Adrenal gland (tissue), 12 donors: ENCODE results near the gene MBNL1. TPM values are rescaled to one million over a fixed set of nuclear protein-coding genes. Genes with fewer than 3 reads are reported as not detected.

Source experiments
- DNase-seq, 7 donors: peaks; one replicate each; pipeline ENCODE4 v3.0.0-alpha.2; 2019 to 2020
- H3K27ac ChIP-seq, 5 donors: fragments of 200-600 bp; sonication (generic) in 4 of 5; 1 replicate in 3 of 5; 2 replicates in 2 of 5; pipeline versions ENCODE4 v1.5.1 to v1.8.0; 2016 to 2020; ENCODE audit warnings: mild to moderate bottlenecking in 1 of 5
- H3K27me3 ChIP-seq: fragments of 200-600 bp; 2 replicates; pipeline ENCODE4 v1.8.0; 2021
- H3K36me3 ChIP-seq, 2 donors: fragments of 200-600 bp; replicated peaks in 1 of 2; 1 replicate in 1 of 2; 2 replicates in 1 of 2; pipeline versions ENCODE4 v1.5.1 to v1.8.0; 2018 to 2022
- H3K4me1 ChIP-seq, 2 donors: fragments of 200-600 bp; replicated peaks in 1 of 2; 1 replicate in 1 of 2; 2 replicates in 1 of 2; pipeline versions ENCODE4 v1.5.1 to v1.8.0; 2018 to 2021
- H3K4me3 ChIP-seq, 4 donors: fragments of 200-600 bp; sonication (generic) in 3 of 4; one replicate each; pipeline ENCODE4 v1.5.1; 2016 to 2018
- H3K9me3 ChIP-seq, 3 donors: fragments of 200-600 bp; sonication (generic) in 1 of 3; replicated peaks in 1 of 3; 1 replicate in 2 of 3; 2 replicates in 1 of 3; pipeline versions ENCODE4 v1.5.1 to v1.8.0; 2016 to 2021
- CTCF ChIP-seq, 6 experiments: fragments of 450-650 bp in 4 of 6; fragments of 200-600 bp in 2 of 6; sonication (generic) in 1 of 6; IDR thresholded peaks; 1 replicate in 5 of 6; 2 replicates in 1 of 6; pipeline versions ENCODE4 v1.5.1 to v1.8.0; 2016 to 2021; ENCODE audit warnings: antibody characterized with exemption in 6 of 6, mild to moderate bottlenecking in 2 of 6, moderate library complexity in 1 of 6
- POLR2A ChIP-seq, 2 donors: fragments of 450-650 bp; IDR thresholded peaks; one replicate each; pipeline ENCODE4 v1.6.1; 2017; ENCODE audit warnings: antibody characterized with exemption in 2 of 2, mild to moderate bottlenecking in 2 of 2, moderate library complexity in 1 of 2
- WGBS, 4 donors: extraction: QIAGEN DNeasy Blood & Tissue Kit in 2 of 4; methylation state at CpG; one replicate each; pipeline versions ENCODE4 v1.1.5 to v1.1.7; 2013 to 2017; 5-methylcytosine and 5-hydroxymethylcytosine counted together
- intact Hi-C, 2 donors: fragments of 100-400 bp; cut with DNase I; formaldehyde crosslinking; loops; one replicate each; pipeline versions ENCODE4 v1.14.1 to v1.15.0; 2022 to 2023
- polyA plus RNA-seq, 3 donors: library from polyadenylated mRNA; stranded (reverse); fragments of 200-250 nt in 2 of 3; fragments of 350-450 nt in 1 of 3; fragmentation: Illumina TruSeq in 1 of 3; extraction: RNeasy Lipid Tissue Mini Kit (QIAGEN cat#74804) in 1 of 3; gene quantifications; one replicate each; pipeline ENCODE4 v1.2.3, GENCODE V29; 2013 to 2014
- total RNA-seq, 9 donors: library from RNA; depleted of rRNA in 4 of 9; stranded (reverse); fragments of >200 nt in 4 of 9; fragments of 120-200 nt in 1 of 9; fragmentation: NEBNext Ultra II Directional in 1 of 9; extraction: Animal tissue kit (Norgen Biotek cat#: 25700) in 1 of 9; gene quantifications; one replicate each; pipeline versions ENCODE4 v1.1.0 to v1.2.4, GENCODE V29; 2013 to 2023
- donor health status: healthy with polysubstance abuse.
- donor health status: Bipolar disorder and iron deficiency.
- donor health status: DM: yes; HTN: yes; CAD: no.
- donor health status: DM: no; HTN: no; CAD: no.
- donor health status: DM: no; HTN: no; CAD: no.
- donor health status: DM: yes; HTN: yes; CAD: no.

MBNL1 gene
- total and polyA plus RNA-seq, 12 donors: 30.6 to 252 (median 122) TPM

DNA sequence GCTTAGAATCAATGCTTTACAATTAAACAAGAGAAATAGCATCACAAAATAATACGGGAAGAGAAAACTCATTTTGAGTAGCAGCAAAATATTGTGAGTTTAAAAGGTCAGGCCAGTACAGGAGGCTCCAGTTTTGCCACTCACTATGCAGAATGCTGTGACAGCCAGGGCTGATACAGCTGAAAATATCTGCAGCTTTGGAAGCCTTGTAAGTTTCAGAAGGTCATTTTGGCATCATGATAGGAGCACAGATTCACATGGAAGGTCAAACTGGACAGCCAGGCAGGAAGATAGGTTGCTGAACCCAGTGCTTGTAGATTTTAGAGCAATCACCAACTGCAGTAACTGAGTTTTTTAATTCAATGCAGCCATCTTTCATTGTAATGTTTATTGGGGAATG, 14.1 kb downstream of the MBNL1 start:
- TF ChIP-seq CTCF (IDR thresholded peaks at IDR 0.05) (no peak), POLR2A (IDR thresholded peaks at IDR 0.05) (no peak)
- Histone ChIP-seq H3K4me1 (peaks cover 16 to 71% of the 10 kb centered on the region in 2 donors), H3K27me3 (no peaks in the 10 kb centered on the region), H3K36me3 (no peaks in the 10 kb centered on the region), H3K27ac (peak overlapping the region in 2 of 5 donors; percentile 43 to 47), H3K9me3 (no peaks in the 10 kb centered on the region), H3K4me3 (no peak overlapping the region)
- peak in 3 of 7 donors; percentile 26 to 32 (median 26) for DNase-seq
- 11 to 22% (median 16%) methylated on average over 1 of the region's 1 CpG for WGBS, 4 donors
- intact Hi-C loops: no loop called here

DNA sequence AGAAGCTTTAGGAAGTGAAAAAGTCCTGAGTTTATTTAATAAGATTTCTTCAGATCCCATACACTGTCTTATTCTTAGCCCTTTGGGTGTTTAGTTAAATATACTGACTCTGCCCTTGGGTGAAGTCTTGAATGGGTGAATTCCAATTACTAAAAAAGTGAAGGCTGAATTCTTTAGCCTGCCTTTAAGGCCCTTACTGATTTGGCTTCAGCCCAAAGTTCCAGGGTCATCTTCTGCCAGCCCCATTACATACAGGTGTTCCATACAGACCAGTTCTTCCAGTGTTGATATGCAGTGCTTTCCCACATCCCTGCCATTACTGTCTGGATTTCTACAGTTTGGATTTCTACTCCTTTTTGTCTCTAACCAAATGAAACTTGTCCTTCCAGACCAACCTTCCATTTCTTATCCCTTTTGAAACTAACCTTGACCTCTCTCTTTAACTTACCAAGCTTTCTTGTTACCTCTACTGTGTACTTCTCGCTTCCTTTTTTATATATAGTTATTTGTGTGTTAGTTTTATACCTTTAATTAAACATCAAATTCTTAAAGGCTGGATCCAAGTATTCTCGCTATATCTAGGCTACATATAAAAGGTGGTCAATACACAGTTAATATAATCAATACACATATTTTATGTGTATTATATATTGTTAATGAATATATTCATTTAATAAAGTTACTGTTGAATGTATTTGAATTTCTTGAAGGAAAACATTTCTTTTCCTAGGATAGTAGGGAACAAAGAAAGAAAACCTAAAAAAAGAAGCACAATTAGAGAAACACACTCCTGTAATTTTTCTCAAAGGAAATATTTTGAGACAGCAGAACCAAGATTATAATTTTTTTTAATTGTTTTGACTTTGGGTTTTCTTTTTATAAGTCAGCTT, 15.0 kb downstream of the MBNL1 start:
- Histone ChIP-seq H3K27me3 (no peaks in the 10 kb centered on the region), H3K4me3 (no peak overlapping the region), H3K4me1 (peaks cover 10 to 68% of the 10 kb centered on the region in 2 donors), H3K27ac (peak overlapping the region in 3 of 5 donors; percentile 43 to 51 (median 47)), H3K36me3 (no peaks in the 10 kb centered on the region), H3K9me3 (no peaks in the 10 kb centered on the region)
- TF ChIP-seq POLR2A (IDR thresholded peaks at IDR 0.05) (no peak), CTCF (IDR thresholded peaks at IDR 0.05) (no peak)
- intact Hi-C loops: no loop called here
- WGBS, 4 donors: 77 to 91% (median 79%) methylated on average over 2 of the region's 2 CpGs
- no peak for DNase-seq

DNA sequence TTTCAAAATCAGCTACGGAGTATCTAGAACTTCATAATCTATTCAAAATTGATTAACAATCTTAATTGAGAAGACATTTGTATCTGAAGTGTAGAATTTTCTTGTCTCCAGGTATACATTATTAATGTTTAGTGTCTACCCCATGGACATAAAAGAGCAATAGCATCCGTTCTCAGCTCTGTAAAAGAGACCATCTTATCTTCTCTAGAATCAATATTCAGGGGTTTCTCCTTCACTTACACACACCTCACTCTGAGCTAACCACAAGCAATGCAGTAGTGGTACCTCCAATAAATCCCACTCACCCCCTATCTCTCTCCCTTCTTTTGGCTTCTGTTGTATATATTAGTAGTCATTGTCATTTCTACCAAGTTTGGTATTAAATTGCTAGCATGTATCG, 16.2 kb downstream of the MBNL1 start:
- WGBS, 4 donors: 65 to 77% (median 75%) methylated on average over 3 of the region's 3 CpGs
- H3K4me1 ChIP-seq: peaks cover 10 to 68% of the 10 kb centered on the region in 2 donors
- intact Hi-C loops: no loop called here

GRCh38 chr3:152285509-152285908, 16.8 kb downstream of the MBNL1 start:
- Histone ChIP-seq H3K36me3 (no peaks in the 10 kb centered on the region), H3K9me3 (no peaks in the 10 kb centered on the region), H3K27ac (no peak overlapping the region), H3K4me1 (peaks cover 10 to 62% of the 10 kb centered on the region in 2 donors), H3K4me3 (no peak overlapping the region), H3K27me3 (no peaks in the 10 kb centered on the region)
- DNase-seq: no peak
- no peak for TF ChIP-seq POLR2A (IDR thresholded peaks at IDR 0.05)
- TF ChIP-seq CTCF (IDR thresholded peaks at IDR 0.05): no peak
- 96 to 99% (median 97%) methylated on average over 5 of the region's 5 CpGs for WGBS, 4 donors
- intact Hi-C loops: no loop called here

More for the DNA sequence above, 16.2 kb downstream of the MBNL1 start:
- no peak for DNase-seq
- no peaks in the 10 kb centered on the region for H3K36me3 ChIP-seq
- no peak overlapping the region for H3K4me3 ChIP-seq
- no peak overlapping the region for H3K27ac ChIP-seq
- no peaks in the 10 kb centered on the region for H3K27me3 ChIP-seq
- H3K9me3 ChIP-seq: no peaks in the 10 kb centered on the region
- no peak for TF ChIP-seq POLR2A (IDR thresholded peaks at IDR 0.05)
- TF ChIP-seq CTCF (IDR thresholded peaks at IDR 0.05): no peak
